ENCODE data around the gene AOAH.
"Not testable (repeated sequence)": the region's sequence is repeated elsewhere in the genome, so short reads cannot be mapped to it uniquely, and the experiment has no call there.

AOAH gene

GRCh38 chr7:36507475-36508440 lies 216.5 kb downstream of the AOAH start:
- DNase-seq (ENCODE audit: low read depth in 2 of 2) = no peak

- DNase-seq (ENCODE audit: low read depth in 2 of 2) = no peak
Measured at GRCh38 chr7:36506820-36507219, 217.5 kb downstream of the AOAH start.

- DNase-seq (ENCODE audit: low read depth in 2 of 2) = no peak
Measured at GRCh38 chr7:36506130-36506798, 218.0 kb downstream of the AOAH start.

- not testable (repeated sequence) for DNase-seq (ENCODE audit: low read depth in 2 of 2)
Measured at GRCh38 chr7:36504617-36505016, 219.7 kb downstream of the AOAH start.

GRCh38 chr7:36504216-36504615 lies 220.1 kb downstream of the AOAH start:
- not testable (repeated sequence) for DNase-seq (ENCODE audit: low read depth in 2 of 2)

- no peak for DNase-seq (ENCODE audit: low read depth in 2 of 2)
Measured at GRCh38 chr7:36497775-36498174, 226.5 kb downstream of the AOAH start.

GRCh38 chr7:36497176-36497575 lies 227.1 kb downstream of the AOAH start:
- not testable (repeated sequence) for DNase-seq (ENCODE audit: low read depth in 2 of 2)

GRCh38 chr7:36496576-36496975 lies 227.7 kb downstream of the AOAH start:
- DNase-seq (ENCODE audit: low read depth in 2 of 2) = no peak

- DNase-seq (ENCODE audit: low read depth in 2 of 2) = no peak
Measured at GRCh38 chr7:36491317-36491716, 233.0 kb downstream of the AOAH start.

- DNase-seq (ENCODE audit: low read depth in 2 of 2) = no peak
Measured at GRCh38 chr7:36490419-36490830, 233.9 kb downstream of the AOAH start.

- DNase-seq (ENCODE audit: low read depth in 2 of 2) = not testable (repeated sequence)
Measured at GRCh38 chr7:36488672-36489071, 235.6 kb downstream of the AOAH start.

GRCh38 chr7:36487756-36488336 lies 236.4 kb downstream of the AOAH start:
- peak in 1 of 2 experiments; percentile 14 for DNase-seq (ENCODE audit: low read depth in 2 of 2)

GRCh38 chr7:36486336-36486735 lies 238.0 kb downstream of the AOAH start:
- DNase-seq (ENCODE audit: low read depth in 2 of 2) = no peak

- DNase-seq (ENCODE audit: low read depth in 2 of 2) = no peak
Measured at GRCh38 chr7:36484265-36484664, 240.0 kb downstream of the AOAH start.

- not testable (repeated sequence) for DNase-seq (ENCODE audit: low read depth in 2 of 2)
Measured at GRCh38 chr7:36483853-36484252, 240.4 kb downstream of the AOAH start.

- no peak for DNase-seq (ENCODE audit: low read depth in 2 of 2)
Measured at GRCh38 chr7:36478745-36479144, 245.5 kb downstream of the AOAH start.

- DNase-seq (ENCODE audit: low read depth in 2 of 2) = no peak
Measured at GRCh38 chr7:36475381-36475780, 248.9 kb downstream of the AOAH start.

GRCh38 chr7:36475011-36475342 lies 249.3 kb downstream of the AOAH start:
- no peak for DNase-seq (ENCODE audit: low read depth in 2 of 2)

GRCh38 chr7:36474283-36475010 lies 249.8 kb downstream of the AOAH start:
- no peak for DNase-seq (ENCODE audit: low read depth in 2 of 2)

GRCh38 chr7:36473454-36474282 lies 250.6 kb downstream of the AOAH start:
- DNase-seq (ENCODE audit: low read depth in 2 of 2) = no peak

- DNase-seq (ENCODE audit: low read depth in 2 of 2) = no peak
Measured at GRCh38 chr7:36472141-36472729, 252.1 kb downstream of the AOAH start.

All from fibroblast of skin of left biceps (primary cell).